Colonic mucosa (tissue), 4 donors: ENCODE data around the gene UBE2B. TPM values are rescaled to one million over a fixed set of nuclear protein-coding genes. Genes with fewer than 3 reads are reported as not detected.
"Not testable (repeated sequence)": the region's sequence is repeated elsewhere in the genome, so short reads cannot be mapped to it uniquely, and the experiment has no call there.

Source experiments
- DNase-seq: peaks from one replicate; pipeline ENCODE4 v3.0.0-alpha.2; 2020
- H3K27ac ChIP-seq: fragments of 200-600 bp; one replicate; pipeline ENCODE4 v1.8.0; 2021
- H3K27me3 ChIP-seq: fragments of 200-600 bp; one replicate; pipeline ENCODE4 v1.8.0; 2021
- H3K36me3 ChIP-seq: fragments of 200-600 bp; one replicate; pipeline ENCODE4 v1.8.0; 2021
- H3K4me1 ChIP-seq: fragments of 200-600 bp; one replicate; pipeline ENCODE4 v1.8.0; 2021; ENCODE audit warnings: mild to moderate bottlenecking
- H3K4me3 ChIP-seq: fragments of 200-600 bp; one replicate; pipeline ENCODE4 v1.8.0; 2021
- H3K9ac ChIP-seq, 2 donors: one replicate each; pipeline ENCODE4 v1.7.0; 2013; ENCODE audit warnings: control low read depth in 2 of 2, low read depth in 2 of 2, low read length in 2 of 2
- H3K9me3 ChIP-seq: fragments of 200-600 bp; one replicate; pipeline ENCODE4 v1.8.0; 2021
- CTCF ChIP-seq: fragments of 200-600 bp; IDR thresholded peaks from one replicate; pipeline ENCODE4 v1.8.0; 2022; ENCODE audit warnings: antibody characterized with exemption, mild to moderate bottlenecking
- intact Hi-C: fragments of 100-400 bp; cut with DNase I; formaldehyde crosslinking; loops from one replicate; pipeline ENCODE4 v1.14.1; 2022
- total RNA-seq, 2 donors: library from RNA; stranded (reverse); fragmentation: NEBNext Ultra II Directional in 1 of 2; extraction: Animal tissue kit (Norgen Biotek cat#: 25700) in 1 of 2; gene quantifications; one replicate each; pipeline ENCODE4 v1.2.1, GENCODE V29; 2021
- donor health status: healthy.
- donor health status: DM: no; HTN: no; CAD: no.
- donor health status: DM: no; HTN: no; CAD: no.

UBE2B gene
- 100 to 1,000 TPM in 1 of 2 donors, 10 to 100 TPM in 1; 55.2 to 128 TPM for total RNA-seq

GRCh38 chr5:134370871-134371833 lies at the start of gene UBE2B:
TSS of gene UBE2B (plus strand) at chr5:134371569. CDS start at chr5:134371596, 27 bp downstream.
- Histone ChIP-seq H3K4me3 (peak within 1 kb of the TSS; percentile 75), H3K36me3 (no peaks in the 10 kb centered on the region), H3K4me1 (peaks cover 3% of the 10 kb centered on the region), H3K27ac (peak within 1 kb of the TSS; percentile 99), H3K27me3 (no peaks in the 10 kb centered on the region), H3K9me3 (no peaks in the 10 kb centered on the region), H3K9ac (peak within 1 kb of the TSS; percentile 99 to 100)
- intact Hi-C loops: loop anchor here (10.0 kb wide), 1 partner anchor 154 kb away; the partner anchor contains the start of gene JADE2
- no peak for TF ChIP-seq CTCF
- peak; percentile 99 for DNase-seq

- Histone ChIP-seq H3K36me3 (no peaks in the 10 kb centered on the region), H3K4me1 (no peaks in the 10 kb centered on the region), H3K9ac (no peak overlapping the region), H3K27me3 (no peaks in the 10 kb centered on the region), H3K4me3 (no peak overlapping the region), H3K9me3 (no peaks in the 10 kb centered on the region), H3K27ac (no peak overlapping the region)
- TF ChIP-seq CTCF: no peak
- intact Hi-C loops: no loop called here
- no peak for DNase-seq
Measured at GRCh38 chr5:134327327-134327726, 44.0 kb upstream of the UBE2B start.

GRCh38 chr5:134328619-134329018 lies 42.8 kb upstream of the UBE2B start:
- no peak for TF ChIP-seq CTCF
- Histone ChIP-seq H3K4me3 (no peak overlapping the region), H3K27ac (no peak overlapping the region), H3K4me1 (no peaks in the 10 kb centered on the region), H3K9ac (no peak overlapping the region), H3K27me3 (no peaks in the 10 kb centered on the region), H3K36me3 (no peaks in the 10 kb centered on the region), H3K9me3 (no peaks in the 10 kb centered on the region)
- no peak for DNase-seq
- intact Hi-C loops: no loop called here

- H3K9ac ChIP-seq, H3K27me3 ChIP-seq, H3K9me3 ChIP-seq, intact Hi-C loops, H3K27ac ChIP-seq, H3K4me1 ChIP-seq, DNase-seq, H3K4me3 ChIP-seq, H3K36me3 ChIP-seq: not testable (repeated sequence)
Measured at GRCh38 chr5:134336833-134337232, 34.5 kb upstream of the UBE2B start.

GRCh38 chr5:134343500-134343899 lies 27.9 kb upstream of the UBE2B start:
- H3K36me3 ChIP-seq, H3K27me3 ChIP-seq, H3K4me1 ChIP-seq, H3K27ac ChIP-seq, H3K4me3 ChIP-seq, H3K9ac ChIP-seq, H3K9me3 ChIP-seq, intact Hi-C loops, DNase-seq: not testable (repeated sequence)

GRCh38 chr5:134345476-134345875 lies 25.9 kb upstream of the UBE2B start:
- intact Hi-C loops, H3K9me3 ChIP-seq, H3K4me1 ChIP-seq, H3K27me3 ChIP-seq, H3K4me3 ChIP-seq, DNase-seq, H3K36me3 ChIP-seq, H3K9ac ChIP-seq, H3K27ac ChIP-seq: not testable (repeated sequence)

GRCh38 chr5:134345996-134346395 lies 25.4 kb upstream of the UBE2B start:
- no peak overlapping the region for H3K4me3 ChIP-seq
- H3K9ac ChIP-seq: no peak overlapping the region
- no peak for DNase-seq
- H3K27ac ChIP-seq: no peak overlapping the region
- no peaks in the 10 kb centered on the region for H3K4me1 ChIP-seq
- TF ChIP-seq CTCF: no peak
- no peaks in the 10 kb centered on the region for H3K27me3 ChIP-seq
- H3K36me3 ChIP-seq: no peaks in the 10 kb centered on the region
- intact Hi-C loops: no loop called here
- H3K9me3 ChIP-seq: no peaks in the 10 kb centered on the region
